ENCODE results near the gene TSHZ3. TPM values are rescaled to one million over a fixed set of nuclear protein-coding genes. Genes with fewer than 3 reads are reported as not detected.
A peak's percentile ranks its signal among the peaks of the same experiment; 100 is the strongest.

Gene TSHZ3
- total RNA-seq, 6 experiments from 2014 or later: 9.1 to 14.0 (median 13.1) TPM

DNA sequence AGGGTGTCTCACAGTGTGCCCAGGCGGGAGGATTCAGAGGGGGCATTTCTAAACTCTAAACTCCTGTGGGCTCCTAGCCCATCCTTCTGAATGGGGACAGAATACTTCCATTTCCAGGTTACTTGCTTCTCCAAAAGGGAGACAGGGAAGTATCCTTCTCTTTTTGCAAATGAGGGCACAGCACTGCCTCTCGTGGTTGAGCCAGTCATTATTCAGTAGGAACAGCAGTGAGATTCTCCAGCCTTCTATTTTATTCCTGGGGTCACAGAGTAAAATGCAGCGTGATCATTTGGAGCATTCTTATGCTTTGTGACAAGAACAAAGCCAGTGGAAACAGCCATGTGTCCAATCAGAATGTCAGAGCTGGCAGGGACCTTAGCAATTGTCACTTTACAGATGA lies 15.7 kb upstream of the TSHZ3 start:
- DNase-seq: no peak
- H3K27me3 Mint-ChIP-seq (ENCODE audit: insufficient read depth): peaks cover 2% of the 10 kb centered on the region; the same call in 1 of the 2 replicates
- H3K27ac Mint-ChIP-seq: no peak overlapping the region
- H3K36me3 Mint-ChIP-seq (ENCODE audit: low read depth): no peaks in the 10 kb centered on the region
- no peaks in the 10 kb centered on the region for H3K4me1 Mint-ChIP-seq (ENCODE audit: low read depth)
- no peak overlapping the region for H3K4me3 Mint-ChIP-seq
- TF ChIP-seq, protein P1, sequence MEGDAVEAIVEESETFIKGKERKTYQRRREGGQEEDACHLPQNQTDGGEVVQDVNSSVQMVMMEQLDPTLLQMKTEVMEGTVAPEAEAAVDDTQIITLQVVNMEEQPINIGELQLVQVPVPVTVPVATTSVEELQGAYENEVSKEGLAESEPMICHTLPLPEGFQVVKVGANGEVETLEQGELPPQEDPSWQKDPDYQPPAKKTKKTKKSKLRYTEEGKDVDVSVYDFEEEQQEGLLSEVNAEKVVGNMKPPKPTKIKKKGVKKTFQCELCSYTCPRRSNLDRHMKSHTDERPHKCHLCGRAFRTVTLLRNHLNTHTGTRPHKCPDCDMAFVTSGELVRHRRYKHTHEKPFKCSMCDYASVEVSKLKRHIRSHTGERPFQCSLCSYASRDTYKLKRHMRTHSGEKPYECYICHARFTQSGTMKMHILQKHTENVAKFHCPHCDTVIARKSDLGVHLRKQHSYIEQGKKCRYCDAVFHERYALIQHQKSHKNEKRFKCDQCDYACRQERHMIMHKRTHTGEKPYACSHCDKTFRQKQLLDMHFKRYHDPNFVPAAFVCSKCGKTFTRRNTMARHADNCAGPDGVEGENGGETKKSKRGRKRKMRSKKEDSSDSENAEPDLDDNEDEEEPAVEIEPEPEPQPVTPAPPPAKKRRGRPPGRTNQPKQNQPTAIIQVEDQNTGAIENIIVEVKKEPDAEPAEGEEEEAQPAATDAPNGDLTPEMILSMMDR (IDR thresholded peaks at IDR 0.05): no peak
- H3K9me3 Mint-ChIP-seq: no peaks in the 10 kb centered on the region

DNA sequence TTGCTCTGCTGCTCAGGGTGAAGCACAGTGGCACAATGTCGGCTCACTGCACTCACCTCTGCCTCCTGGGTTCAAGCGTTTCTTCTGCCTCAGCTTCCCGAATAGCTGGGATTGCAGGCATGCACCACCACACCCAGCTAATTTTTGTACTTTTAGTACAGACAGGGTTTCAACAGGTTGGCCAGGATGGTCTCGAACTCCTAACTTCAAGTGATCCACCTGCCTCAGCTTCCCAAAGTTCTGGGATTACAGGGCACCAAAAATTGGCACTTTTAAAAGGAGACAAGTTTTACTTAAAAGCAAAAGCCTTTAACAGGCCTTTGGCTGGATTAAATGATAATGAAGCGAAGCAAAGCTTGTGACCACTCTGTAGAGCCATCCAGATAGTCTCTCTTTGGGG lies 12.5 kb upstream of the TSHZ3 start:
- Mint-ChIP-seq H3K4me1 (ENCODE audit: low read depth) (no peaks in the 10 kb centered on the region), H3K36me3 (ENCODE audit: low read depth) (no peaks in the 10 kb centered on the region), H3K4me3 (no peak overlapping the region), H3K9me3 (no peaks in the 10 kb centered on the region), H3K27me3 (ENCODE audit: insufficient read depth) (no peaks in the 10 kb centered on the region; the same call in 1 of the 2 replicates), H3K27ac (no peak overlapping the region)
- TF ChIP-seq, protein P1 (IDR thresholded peaks at IDR 0.05): no peak
- DNase-seq: no peak

DNA sequence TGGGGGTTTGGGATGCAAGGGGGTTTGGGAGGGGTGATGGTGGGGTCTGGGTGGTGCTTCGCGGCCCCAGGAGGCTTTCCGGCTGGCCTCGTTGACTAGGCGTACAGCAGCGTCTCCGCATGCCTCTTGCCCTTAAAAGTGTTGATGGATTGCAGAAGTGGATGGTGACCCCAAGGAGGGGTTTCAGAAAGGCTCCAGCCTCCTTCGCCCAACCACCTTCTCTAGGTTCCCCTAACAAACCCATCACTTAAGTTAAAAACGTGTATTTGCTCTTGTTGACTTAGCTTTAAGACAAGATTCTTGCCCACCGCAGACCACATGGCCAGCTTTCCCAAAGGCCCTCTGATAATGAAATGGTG lies 8.1 kb upstream of the TSHZ3 start:
- Mint-ChIP-seq H3K4me3 (no peak overlapping the region), H3K4me1 (ENCODE audit: low read depth) (0 out of 2 replicates have a peak, but pooled peaks cover 8% of the 10 kb centered on the region), H3K27ac (no peak overlapping the region), H3K27me3 (ENCODE audit: insufficient read depth) (no peaks in the 10 kb centered on the region; the same call in 1 of the 2 replicates), H3K36me3 (ENCODE audit: low read depth) (no peaks in the 10 kb centered on the region; the same call in 1 of the 2 replicates), H3K9me3 (no peaks in the 10 kb centered on the region)
- DNase-seq: no peak
- TF ChIP-seq, protein P1 (IDR thresholded peaks at IDR 0.05): no peak

DNA sequence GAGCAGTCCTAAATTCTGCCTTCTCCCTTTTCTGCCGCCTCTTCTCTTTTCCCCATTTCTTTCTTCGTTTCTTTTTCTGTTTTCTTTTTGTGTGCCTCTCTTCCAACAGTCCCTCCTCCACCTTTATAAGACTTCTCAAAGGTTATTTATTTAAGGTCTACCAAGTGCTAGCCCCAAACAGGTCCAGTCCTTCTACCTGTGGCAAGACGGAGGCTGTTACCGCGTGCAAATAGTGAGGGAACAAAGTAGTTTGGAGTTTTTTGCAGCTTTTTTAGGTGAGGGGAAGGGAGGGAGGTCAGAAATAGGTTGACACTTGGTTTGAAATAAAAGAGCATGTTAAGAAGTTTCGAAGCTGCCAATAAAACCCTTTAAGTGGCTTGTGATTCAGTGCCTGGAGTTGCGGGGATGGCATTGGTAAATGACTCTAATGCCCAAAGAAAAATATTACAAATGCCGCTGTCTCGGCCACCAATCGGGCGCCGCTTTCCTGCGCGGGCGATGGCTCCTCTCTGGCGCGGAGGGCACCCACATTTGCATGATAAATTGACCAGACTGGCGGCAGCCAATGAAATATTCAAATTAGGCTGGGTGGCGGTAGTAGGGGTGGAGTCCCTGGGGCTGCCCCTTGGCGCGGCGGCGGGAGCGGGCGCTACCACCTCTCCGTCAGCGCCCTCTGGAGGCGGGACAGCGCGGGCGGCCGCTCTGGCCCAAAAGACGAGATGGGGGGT lies 7.5 kb upstream of the TSHZ3 start:
- H3K4me3 Mint-ChIP-seq: no peak overlapping the region
- H3K4me1 Mint-ChIP-seq (ENCODE audit: low read depth): 0 out of 2 replicates have a peak, but pooled peaks cover 13% of the 10 kb centered on the region
- H3K36me3 Mint-ChIP-seq (ENCODE audit: low read depth): no peaks in the 10 kb centered on the region; the same call in 1 of the 2 replicates
- TF ChIP-seq, protein P1 (IDR thresholded peaks at IDR 0.05): peak; percentile 37; the same call in 1 of the 2 replicates
- no peaks in the 10 kb centered on the region; the same call in 1 of the 2 replicates for H3K27me3 Mint-ChIP-seq (ENCODE audit: insufficient read depth)
- DNase-seq: no peak
- no peak overlapping the region for H3K27ac Mint-ChIP-seq
- H3K9me3 Mint-ChIP-seq: no peaks in the 10 kb centered on the region

DNA sequence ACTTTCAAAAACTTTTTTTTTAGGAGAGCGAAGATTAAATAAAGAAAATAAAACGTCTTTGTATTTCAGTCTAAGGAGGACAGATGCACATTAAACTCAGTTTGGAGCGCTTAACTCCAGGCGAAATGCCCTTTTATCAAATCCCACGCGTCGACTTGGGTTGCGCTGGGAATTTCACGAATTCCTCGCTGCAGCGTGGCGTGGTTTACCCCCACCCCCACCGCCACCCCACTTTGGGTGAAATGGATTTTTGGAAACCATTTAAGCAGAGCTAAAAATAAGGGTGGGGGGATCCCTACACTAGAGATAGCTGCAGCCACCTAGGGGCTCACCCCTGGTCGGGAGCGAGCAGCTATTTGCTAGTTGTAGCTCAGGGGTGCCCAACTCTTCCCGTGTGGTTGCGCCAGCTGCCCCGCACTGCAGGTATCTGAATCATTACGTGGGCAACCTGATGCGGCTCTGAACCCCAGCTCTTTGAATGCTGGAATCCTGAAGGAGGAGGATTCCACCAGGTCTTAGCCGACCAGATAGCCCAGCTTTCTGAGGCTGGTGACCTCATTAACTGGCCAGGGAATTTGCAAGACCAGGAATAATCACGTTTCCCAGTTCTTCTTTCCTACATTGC lies 6.5 kb upstream of the TSHZ3 start:
- TF ChIP-seq, protein P1 (IDR thresholded peaks at IDR 0.05): no peak
- 0 out of 2 replicates have a peak, but pooled peaks cover 13% of the 10 kb centered on the region for H3K4me1 Mint-ChIP-seq (ENCODE audit: low read depth)
- H3K27me3 Mint-ChIP-seq (ENCODE audit: insufficient read depth): no peaks in the 10 kb centered on the region; the same call in 1 of the 2 replicates
- no peak overlapping the region for H3K4me3 Mint-ChIP-seq
- no peak for DNase-seq
- no peak overlapping the region for H3K27ac Mint-ChIP-seq
- H3K36me3 Mint-ChIP-seq (ENCODE audit: low read depth): no peaks in the 10 kb centered on the region; the same call in 1 of the 2 replicates
- H3K9me3 Mint-ChIP-seq: no peaks in the 10 kb centered on the region
